Stimulated activated CD4-positive, alpha-beta T cell treated with anti-CD3 and anti-CD28 coated beads, TNF-alpha, amount 100 ng/mL, for 4 hours (primary cell): Measurements from ENCODE around the gene DNAJC25.
"Not testable (repeated sequence)": the region's sequence is repeated elsewhere in the genome, so short reads cannot be mapped to it uniquely, and the experiment has no call there.

Experiments used
- DNase-seq, 3 experiments: peaks; one replicate each; pipeline ENCODE4 v3.0.0-alpha.2; 2020; ENCODE audit warnings: low read depth in 3 of 3

Gene DNAJC25

GRCh38 chr9:111631214-111631971 is at the start of gene DNAJC25:
TSS of gene DNAJC25 (plus strand) at chr9:111631334. CDS start at chr9:111631408, 74 bp downstream.
- peak; percentile 84 to 93 (median 92) for DNase-seq

- DNase-seq = no peak
Observed at GRCh38 chr9:111582888-111583287, 48.2 kb upstream of the DNAJC25 start.

- no peak for DNase-seq
Observed at GRCh38 chr9:111586378-111586777, 44.8 kb upstream of the DNAJC25 start.

GRCh38 chr9:111588846-111589245 is 42.3 kb upstream of the DNAJC25 start:
- DNase-seq = no peak

GRCh38 chr9:111597852-111598732 is 33.0 kb upstream of the DNAJC25 start:
- peak in 2 of 3 experiments; percentile 22 to 44 for DNase-seq

- DNase-seq = no peak
Observed at GRCh38 chr9:111598733-111599091, 32.4 kb upstream of the DNAJC25 start.

- no peak for DNase-seq
Observed at GRCh38 chr9:111599092-111599954, 31.8 kb upstream of the DNAJC25 start, which contains the start of gene PTGR1. TSS of gene PTGR1 (minus strand) at chr9:111599647. CDS start at chr9:111597422, 2,225 bp downstream.

GRCh38 chr9:111599955-111600343 is 31.2 kb upstream of the DNAJC25 start:
- no peak for DNase-seq

- no peak for DNase-seq
Observed at GRCh38 chr9:111601237-111602018, 29.7 kb upstream of the DNAJC25 start.

GRCh38 chr9:111603041-111603440 is 28.1 kb upstream of the DNAJC25 start:
- no peak for DNase-seq

- DNase-seq = no peak
Observed at GRCh38 chr9:111604054-111604615, 27.0 kb upstream of the DNAJC25 start.

GRCh38 chr9:111605041-111605559 is 26.0 kb upstream of the DNAJC25 start:
- DNase-seq = no peak

- no peak for DNase-seq
Observed at GRCh38 chr9:111610149-111610548, 21.0 kb upstream of the DNAJC25 start.

GRCh38 chr9:111610845-111611244 is 20.3 kb upstream of the DNAJC25 start:
- no peak for DNase-seq

- no peak for DNase-seq
Observed at GRCh38 chr9:111613436-111614040, 17.6 kb upstream of the DNAJC25 start.

- DNase-seq = no peak
Observed at GRCh38 chr9:111615928-111616327, 15.2 kb upstream of the DNAJC25 start.

GRCh38 chr9:111617349-111617748 is 13.8 kb upstream of the DNAJC25 start:
- DNase-seq = not testable (repeated sequence)

- DNase-seq = no peak
Observed at GRCh38 chr9:111621895-111622480, 9.1 kb upstream of the DNAJC25 start.

- DNase-seq = no peak
Observed at GRCh38 chr9:111622626-111623025, 8.5 kb upstream of the DNAJC25 start.
